ENCODE measurements around the gene TEX48.

TEX48 gene

GRCh38 chr9:114616684-114617520, 65.1 kb downstream of the TEX48 start:
- peak; percentile 12 for DNase-seq

Measured in CD4-positive, alpha-beta T cell treated with Interleukin-10 for 1 hour (primary cell).